ENCODE measurements around the gene DISC1.

DNA sequence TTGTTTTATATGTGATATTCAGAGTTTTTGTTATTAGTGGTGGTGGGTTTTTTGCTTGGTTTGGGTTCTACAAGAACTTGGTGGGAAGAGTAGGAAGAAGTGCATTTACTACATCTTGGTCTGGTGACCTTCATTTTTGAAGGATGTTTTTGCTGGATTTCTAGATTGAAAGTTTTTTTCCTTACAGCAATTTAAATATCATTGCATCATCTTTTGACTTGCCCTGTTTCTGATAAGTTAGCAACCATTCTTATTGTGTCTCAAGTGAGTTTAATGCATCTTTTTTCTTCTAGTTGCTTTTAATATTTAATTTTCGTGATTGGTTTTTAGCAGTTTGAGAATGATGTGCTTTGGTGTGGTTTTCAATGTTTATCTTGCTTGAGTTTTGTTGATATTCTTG is 447.7 kb downstream of the DISC1 start:
- TF ChIP-seq CTCF (IDR thresholded peaks at IDR 0.05) (no peak), EZH2 (IDR thresholded peaks at IDR 0.05; ENCODE audit: borderline replicate concordance, insufficient read depth, low read depth, low read length, poor library complexity, severe bottlenecking) (no peak)
